Neutrophil (primary cell): ENCODE data around the gene TRPV3.

ENCODE experiments used
- H3K27ac ChIP-seq: fragments of 200-600 bp; sonication (generic); 2 replicates; pipeline ENCODE4 v1.5.1; 2016; ENCODE audit warnings: mild to moderate bottlenecking, moderate library complexity
- H3K27me3 ChIP-seq: fragments of 200-600 bp; sonication (generic); 2 replicates; pipeline ENCODE4 v1.6.0; 2016; ENCODE audit warnings: mild to moderate bottlenecking
- H3K36me3 ChIP-seq: fragments of 200-600 bp; sonication (generic); 2 replicates; pipeline ENCODE4 v1.5.1; 2017
- H3K4me1 ChIP-seq, 2 experiments: fragments of 200-600 bp in 1 of 2; sonication (generic) in 1 of 2; 1 replicate in 1 of 2; 2 replicates in 1 of 2; pipeline versions ENCODE4 v1.5.1 to v1.6.1; 2013 to 2016; ENCODE audit warnings: low read depth in 1 of 2, low read length in 1 of 2, mild to moderate bottlenecking in 1 of 2, moderate library complexity in 1 of 2; ENCODE audit not compliant: control insufficient read depth in 1 of 2, insufficient read depth in 1 of 2
- H3K4me3 ChIP-seq, 2 experiments: fragments of 200-600 bp in 1 of 2; sonication (generic) in 1 of 2; 1 replicate in 1 of 2; 2 replicates in 1 of 2; pipeline ENCODE4 v1.5.1; 2013 to 2016; ENCODE audit warnings: low read depth in 1 of 2, low read length in 1 of 2, mild to moderate bottlenecking in 1 of 2, moderate library complexity in 1 of 2
- H3K9me3 ChIP-seq: fragments of 200-600 bp; sonication (generic); 2 replicates; pipeline ENCODE4 v1.5.1; 2016
- TF ChIP-seq, protein P1 (sequence below): fragments of 200-600 bp; sonication (generic); IDR thresholded peaks from 2 replicates; pipeline ENCODE4 v1.5.1; 2016; ENCODE audit warnings: antibody characterized with exemption

Gene TRPV3

DNA sequence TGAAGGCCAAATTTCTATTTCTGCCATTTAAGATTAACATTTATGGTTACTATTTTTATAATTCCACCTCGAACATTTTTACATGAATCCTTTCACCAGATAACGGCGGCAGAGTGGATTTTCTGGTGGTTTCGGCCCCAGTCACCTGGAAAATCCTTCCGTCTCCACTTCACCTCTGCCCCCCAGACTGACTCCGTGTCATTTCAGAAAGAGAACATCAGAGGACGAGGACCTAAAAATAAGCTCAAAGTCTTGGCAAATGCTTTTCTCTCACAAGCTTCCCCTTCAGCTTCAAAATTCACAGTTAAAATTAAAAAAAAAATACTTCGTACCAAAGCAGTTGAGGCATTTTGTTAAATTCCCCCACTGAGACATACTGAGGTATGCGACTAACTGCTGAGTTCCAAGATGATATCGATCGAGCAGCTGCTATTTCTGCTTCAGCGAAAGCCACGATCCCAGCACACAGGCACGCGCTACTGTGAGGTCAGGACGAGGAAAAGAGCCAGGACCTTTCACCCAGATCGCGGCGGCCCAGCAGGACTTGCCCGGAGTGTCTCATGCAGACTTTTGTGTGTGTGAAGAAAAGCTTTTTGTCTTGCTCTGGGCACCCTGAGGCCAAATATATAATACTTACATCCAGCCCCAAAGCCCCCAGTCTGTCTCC is 45.0 kb downstream of the TRPV3 start:
- Histone ChIP-seq H3K4me3 (no peak overlapping the region), H3K27ac (no peak overlapping the region)
- TF ChIP-seq, protein P1, sequence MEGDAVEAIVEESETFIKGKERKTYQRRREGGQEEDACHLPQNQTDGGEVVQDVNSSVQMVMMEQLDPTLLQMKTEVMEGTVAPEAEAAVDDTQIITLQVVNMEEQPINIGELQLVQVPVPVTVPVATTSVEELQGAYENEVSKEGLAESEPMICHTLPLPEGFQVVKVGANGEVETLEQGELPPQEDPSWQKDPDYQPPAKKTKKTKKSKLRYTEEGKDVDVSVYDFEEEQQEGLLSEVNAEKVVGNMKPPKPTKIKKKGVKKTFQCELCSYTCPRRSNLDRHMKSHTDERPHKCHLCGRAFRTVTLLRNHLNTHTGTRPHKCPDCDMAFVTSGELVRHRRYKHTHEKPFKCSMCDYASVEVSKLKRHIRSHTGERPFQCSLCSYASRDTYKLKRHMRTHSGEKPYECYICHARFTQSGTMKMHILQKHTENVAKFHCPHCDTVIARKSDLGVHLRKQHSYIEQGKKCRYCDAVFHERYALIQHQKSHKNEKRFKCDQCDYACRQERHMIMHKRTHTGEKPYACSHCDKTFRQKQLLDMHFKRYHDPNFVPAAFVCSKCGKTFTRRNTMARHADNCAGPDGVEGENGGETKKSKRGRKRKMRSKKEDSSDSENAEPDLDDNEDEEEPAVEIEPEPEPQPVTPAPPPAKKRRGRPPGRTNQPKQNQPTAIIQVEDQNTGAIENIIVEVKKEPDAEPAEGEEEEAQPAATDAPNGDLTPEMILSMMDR = no peak

DNA sequence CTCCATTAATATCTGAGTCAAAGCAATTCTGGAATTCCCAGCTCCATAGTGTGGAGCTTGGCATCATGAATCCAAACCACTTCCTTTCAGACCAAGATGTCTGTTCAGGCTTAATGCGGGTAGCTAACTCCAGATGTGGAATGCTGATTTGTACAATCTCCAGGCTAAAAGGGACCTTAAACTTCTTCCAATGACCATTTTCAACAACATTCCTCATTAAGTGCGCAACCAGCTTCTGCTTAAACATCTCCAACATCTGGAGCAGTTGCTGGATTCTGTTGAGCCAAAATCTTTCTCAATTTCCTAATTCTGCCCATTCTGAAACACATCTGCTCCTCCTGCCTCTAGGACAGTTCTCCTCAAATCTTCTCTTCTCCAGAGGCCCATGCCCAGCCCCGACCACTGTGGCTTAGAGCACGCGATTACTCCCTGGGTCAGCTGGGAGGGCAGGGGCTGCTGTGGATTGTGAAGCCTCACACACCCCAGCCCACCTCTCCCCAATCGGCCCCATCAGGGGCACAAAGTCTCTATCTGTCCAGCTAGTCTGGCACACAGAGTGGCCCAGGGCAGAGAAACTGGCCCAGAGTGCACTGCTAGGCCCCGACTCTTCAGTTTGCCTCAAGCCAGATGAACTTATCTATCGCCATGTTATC is 45.6 kb downstream of the TRPV3 start:
- Histone ChIP-seq H3K27ac (no peak overlapping the region), H3K27me3 (no peaks in the 10 kb centered on the region)
- TF ChIP-seq, protein P1 = no peak

More for the DNA sequence above, 45.0 kb downstream of the TRPV3 start:
- Histone ChIP-seq H3K36me3 (no peaks in the 10 kb centered on the region), H3K4me1 (no peaks in the 10 kb centered on the region), H3K9me3 (no peaks in the 10 kb centered on the region), H3K27me3 (no peaks in the 10 kb centered on the region)

DNA sequence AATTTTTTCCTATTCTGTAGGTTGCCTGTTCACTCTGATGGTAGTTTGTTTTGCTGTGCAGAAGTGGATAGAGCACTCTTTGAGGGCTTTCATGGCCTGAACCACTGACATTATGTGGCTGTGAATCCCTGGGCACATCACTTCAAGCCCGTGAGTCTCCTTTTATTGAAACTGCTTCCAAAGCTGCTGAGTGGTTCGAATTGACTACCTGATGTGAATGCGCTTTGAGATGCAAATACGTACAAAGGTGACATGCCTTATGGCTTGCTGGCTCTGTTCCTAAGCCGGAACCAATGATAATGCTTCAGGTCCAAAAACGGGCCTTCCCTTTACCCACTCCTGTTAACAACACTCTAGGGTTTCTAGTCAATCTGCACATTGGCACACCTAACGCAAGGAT is 47.5 kb downstream of the TRPV3 start:
- no peaks in the 10 kb centered on the region for H3K27me3 ChIP-seq
- H3K4me1 ChIP-seq = no peaks in the 10 kb centered on the region
- no peak overlapping the region for H3K4me3 ChIP-seq
- TF ChIP-seq, protein P1 = no peak
- H3K9me3 ChIP-seq = no peaks in the 10 kb centered on the region
- H3K36me3 ChIP-seq = no peaks in the 10 kb centered on the region
- no peak overlapping the region for H3K27ac ChIP-seq

More for the DNA sequence above, 45.6 kb downstream of the TRPV3 start:
- Histone ChIP-seq H3K4me3 (no peak overlapping the region), H3K36me3 (no peaks in the 10 kb centered on the region), H3K4me1 (no peaks in the 10 kb centered on the region), H3K9me3 (no peaks in the 10 kb centered on the region)

DNA sequence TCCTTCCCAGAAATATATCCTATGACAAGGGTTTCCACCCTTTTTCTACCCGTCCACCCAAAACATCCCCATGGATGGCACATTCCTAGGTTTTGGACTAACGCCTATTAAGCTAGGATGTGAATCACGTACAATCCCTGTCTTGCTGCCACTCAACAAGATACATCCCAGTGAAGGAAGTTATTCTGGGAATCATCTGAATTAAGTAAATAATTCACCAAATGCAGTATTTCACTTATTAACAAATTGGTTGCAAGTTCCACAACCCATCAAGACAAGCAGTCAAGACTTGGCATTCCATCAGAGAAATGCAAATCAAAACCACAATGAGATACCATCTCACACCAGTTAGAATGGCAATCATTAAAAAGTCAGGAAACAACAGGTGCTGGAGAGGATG is 49.7 kb downstream of the TRPV3 start:
- H3K27me3 ChIP-seq = no peaks in the 10 kb centered on the region
- TF ChIP-seq, protein P1 = no peak
- no peak overlapping the region for H3K27ac ChIP-seq
- no peaks in the 10 kb centered on the region for H3K9me3 ChIP-seq
- H3K4me1 ChIP-seq = no peaks in the 10 kb centered on the region
- H3K36me3 ChIP-seq = no peaks in the 10 kb centered on the region
- no peak overlapping the region for H3K4me3 ChIP-seq

DNA sequence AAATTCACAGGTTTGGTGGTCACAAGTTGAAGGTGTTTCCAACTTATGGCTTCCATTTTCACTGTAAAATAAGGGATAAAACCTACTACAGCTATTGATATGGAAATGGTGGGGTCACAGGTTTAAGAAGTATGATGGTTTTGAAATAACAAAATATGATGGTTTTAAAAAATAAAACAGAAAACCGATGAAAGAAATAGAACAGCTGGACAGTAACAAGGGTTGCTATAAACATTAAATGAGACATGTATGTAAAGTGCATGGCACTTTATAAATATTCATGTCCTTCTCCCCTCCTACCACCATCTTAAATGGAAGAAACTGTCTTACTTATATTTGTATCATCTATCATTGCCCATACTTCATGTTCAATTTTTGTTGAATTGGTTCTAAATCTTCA is 50.5 kb downstream of the TRPV3 start:
- no peak overlapping the region for H3K27ac ChIP-seq
- H3K9me3 ChIP-seq = no peaks in the 10 kb centered on the region
- H3K4me1 ChIP-seq = no peaks in the 10 kb centered on the region
- no peaks in the 10 kb centered on the region for H3K27me3 ChIP-seq
- no peak overlapping the region for H3K4me3 ChIP-seq
- H3K36me3 ChIP-seq = no peaks in the 10 kb centered on the region
- TF ChIP-seq, protein P1 = no peak
